ENCODE measurements around the gene WDR37.

The WDR37 gene

GRCh38 chr10:1130995-1131790 is 75.0 kb downstream of the WDR37 start:
- no peak for DNase-seq

GRCh38 chr10:1132584-1132983 is 76.4 kb downstream of the WDR37 start:
- DNase-seq, result no peak

GRCh38 chr10:1133495-1134045 is 77.4 kb downstream of the WDR37 start:
- no peak for DNase-seq

GRCh38 chr10:1134156-1134555 is 78.0 kb downstream of the WDR37 start:
- DNase-seq, result no peak

GRCh38 chr10:1136268-1136667 is 80.1 kb downstream of the WDR37 start:
- DNase-seq, result no peak

- no peak for DNase-seq
Measured at GRCh38 chr10:1137499-1138163, 81.4 kb downstream of the WDR37 start.

- DNase-seq, result no peak
Measured at GRCh38 chr10:1138529-1138928, 82.3 kb downstream of the WDR37 start.

- no peak for DNase-seq
Measured at GRCh38 chr10:1141261-1141660, 85.1 kb downstream of the WDR37 start.

GRCh38 chr10:1141701-1142100 is 85.5 kb downstream of the WDR37 start:
- no peak for DNase-seq

- DNase-seq, result no peak
Measured at GRCh38 chr10:1142596-1142995, 86.4 kb downstream of the WDR37 start.

- no peak for DNase-seq
Measured at GRCh38 chr10:1147810-1148209, 91.6 kb downstream of the WDR37 start.

GRCh38 chr10:1148855-1149605 is 92.8 kb downstream of the WDR37 start:
- no peak for DNase-seq

GRCh38 chr10:1149793-1150637 is 93.8 kb downstream of the WDR37 start:
- DNase-seq, result peak; percentile 59

GRCh38 chr10:1150638-1150955 is 94.4 kb downstream of the WDR37 start:
- no peak for DNase-seq

GRCh38 chr10:1151076-1152033 is 95.2 kb downstream of the WDR37 start:
- DNase-seq, result no peak

- no peak for DNase-seq
Measured at GRCh38 chr10:1152386-1153250, 96.4 kb downstream of the WDR37 start.

- no peak for DNase-seq
Measured at GRCh38 chr10:1153251-1153763, 97.1 kb downstream of the WDR37 start.

- no peak for DNase-seq
Measured at GRCh38 chr10:1153805-1154351, 97.7 kb downstream of the WDR37 start.

GRCh38 chr10:1154531-1155295 is 98.5 kb downstream of the WDR37 start:
- DNase-seq, result no peak

Measured in RPMI8226 (cell line).